Hair follicular keratinocyte (primary cell): ENCODE results near the gene LORICRIN. TPM values are rescaled to one million over a fixed set of nuclear protein-coding genes. Genes with fewer than 3 reads are reported as not detected.

Source experiments
- total RNA-seq: library from RNA; depleted of rRNA; stranded (reverse); fragments of >200 nt; gene quantifications from 2 replicates; pipeline ENCODE4 v1.2.3, GENCODE V29; 2015

LORICRIN gene, protein sequence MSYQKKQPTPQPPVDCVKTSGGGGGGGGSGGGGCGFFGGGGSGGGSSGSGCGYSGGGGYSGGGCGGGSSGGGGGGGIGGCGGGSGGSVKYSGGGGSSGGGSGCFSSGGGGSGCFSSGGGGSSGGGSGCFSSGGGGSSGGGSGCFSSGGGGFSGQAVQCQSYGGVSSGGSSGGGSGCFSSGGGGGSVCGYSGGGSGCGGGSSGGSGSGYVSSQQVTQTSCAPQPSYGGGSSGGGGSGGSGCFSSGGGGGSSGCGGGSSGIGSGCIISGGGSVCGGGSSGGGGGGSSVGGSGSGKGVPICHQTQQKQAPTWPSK
- total RNA-seq, result not detected in 2 replicates

DNA sequence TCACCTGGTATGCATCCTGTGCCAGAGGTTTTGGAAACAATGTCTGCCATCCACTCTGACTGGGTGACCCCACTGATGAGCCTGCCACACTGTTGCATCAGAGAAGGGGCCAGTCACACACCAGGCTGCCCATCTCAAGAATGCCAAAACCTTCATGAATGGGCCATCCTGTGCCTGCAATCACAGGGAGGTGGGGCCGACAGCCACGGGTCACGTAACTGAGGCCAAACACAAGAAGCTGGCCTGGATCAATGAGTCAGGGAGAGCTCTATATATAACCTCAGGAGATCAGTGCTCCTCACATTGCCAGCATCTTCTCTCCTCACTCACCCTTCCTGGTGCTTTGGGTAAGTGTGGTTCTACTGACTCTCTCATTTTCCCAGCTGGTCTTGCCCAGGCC lies at the start of gene LORICRIN:
Gene LORICRIN (plus strand): TSS at position 301 of the 400 bp plus-strand sequence. CDS start 1,263 bp downstream, outside the sequence.

DNA sequence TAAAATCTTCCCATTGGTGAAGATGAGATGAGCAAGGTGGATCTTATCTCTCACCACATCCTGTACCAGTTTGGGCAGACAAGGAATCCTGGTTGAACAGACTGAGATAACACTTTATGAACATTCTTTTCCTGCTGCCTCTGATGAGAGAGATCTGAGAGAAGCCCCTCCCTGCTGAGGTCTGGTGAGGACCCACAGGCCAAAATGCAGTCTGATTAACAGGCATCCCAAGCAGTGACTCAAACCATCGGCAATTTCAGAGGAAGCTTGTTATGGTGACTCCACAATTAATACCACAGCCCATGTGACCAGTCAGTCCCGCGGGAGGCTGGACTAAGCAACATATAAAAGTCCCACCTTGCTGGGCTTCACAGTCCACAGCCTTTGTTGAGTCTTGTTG lies 42.3 kb upstream of the LORICRIN start, which contains the start of gene PRR9:
Gene PRR9 (plus strand): TSS at position 373 of the 400 bp plus-strand sequence. CDS start 561 bp downstream, outside the sequence.

Other genes with a start within 250 kb of the LORICRIN start
- 31.1 and 43.3 TPM in 2 replicates for gene SPRR1B, start 228.5 kb upstream of the LORICRIN start, total RNA-seq
- 1.1 and 1.2 TPM in 2 replicates for gene SPRR2D, start 218.6 kb upstream of the LORICRIN start, total RNA-seq
- 0.39 and 0.87 TPM in 2 replicates for gene SPRR2A, start 202.2 kb upstream of the LORICRIN start, total RNA-seq
- not detected in 2 replicates for gene SPRR2B, start 188.1 kb upstream of the LORICRIN start, total RNA-seq
- 1.1 TPM in 1 of 2 replicates, not detected in the other for gene SPRR2E, start 165.2 kb upstream of the LORICRIN start, total RNA-seq
- not detected in 2 replicates for gene SPRR2F, start 146.2 kb upstream of the LORICRIN start, total RNA-seq
- gene SPRR2G, start 108.8 kb upstream of the LORICRIN start, total RNA-seq, result not detected in 2 replicates
- not detected in 2 replicates for gene LELP1, start 56.3 kb upstream of the LORICRIN start, total RNA-seq
- gene PRR9, start 42.1 kb upstream of the LORICRIN start, total RNA-seq, result not detected in 2 replicates
- gene PGLYRP3, start 53.3 kb downstream of the LORICRIN start, total RNA-seq, result 0.34 and 0.62 TPM in 2 replicates
- gene PGLYRP4, start 89.2 kb downstream of the LORICRIN start, total RNA-seq, result 0.30 and 0.55 TPM in 2 replicates
- 1,435 and 1,560 TPM in 2 replicates for gene S100A9, start 98.2 kb downstream of the LORICRIN start, total RNA-seq
- 0.49 and 1.7 TPM in 2 replicates for gene S100A12, start 115.9 kb downstream of the LORICRIN start, total RNA-seq
- 228 and 239 TPM in 2 replicates for gene S100A8, start 131.4 kb downstream of the LORICRIN start, total RNA-seq
- gene S100A7A, start 156.8 kb downstream of the LORICRIN start, total RNA-seq, result under 0.01 TPM in 1 of 2 replicates, not detected in the other
- 5.2 and 13.3 TPM in 2 replicates for gene S100A7, start 201.0 kb downstream of the LORICRIN start, total RNA-seq